GM23338 (cell line): ENCODE measurements around the gene EEF1G. TPM values are rescaled to one million over a fixed set of nuclear protein-coding genes. Genes with fewer than 3 reads are reported as not detected.

Experiments
- ATAC-seq: fragments of 200-7000 bp; cut with Tn5 transposase; 3 replicates; pipeline ENCODE4 v1.9.1; 2020
- DNase-seq: peaks from one replicate; pipeline ENCODE4 v3.0.0-alpha.2; 2015; ENCODE audit warnings: low spot score
- H2AFZ ChIP-seq: fragments of 200-600 bp; sonication (generic); 2 replicates; pipeline ENCODE4 v1.8.0; 2016; ENCODE audit warnings: antibody characterized with exemption, mild to moderate bottlenecking, moderate library complexity
- H3F3A ChIP-seq: fragments of 200-600 bp; sonication (generic); replicated peaks from 2 replicates; pipeline ENCODE4 v1.8.0; 2017; ENCODE audit warnings: antibody characterized with exemption, mixed run types, low read depth
- H3K27ac ChIP-seq: fragments of 200-600 bp; sonication (generic); 2 replicates; pipeline ENCODE4 v1.6.1; 2016; ENCODE audit warnings: low read depth
- H3K27me3 ChIP-seq: fragments of 200-600 bp; sonication (generic); 2 replicates; pipeline ENCODE4 v1.8.0; 2016; ENCODE audit warnings: mild to moderate bottlenecking, mixed run types, moderate library complexity; ENCODE audit not compliant: insufficient read depth
- H3K36me3 ChIP-seq: fragments of 200-600 bp; sonication (generic); 2 replicates; pipeline ENCODE4 v1.8.0; 2016; ENCODE audit warnings: mild to moderate bottlenecking; ENCODE audit not compliant: insufficient read depth
- H3K4me1 ChIP-seq: fragments of 200-600 bp; sonication (generic); 2 replicates; pipeline ENCODE4 v1.8.0; 2016; ENCODE audit warnings: mild to moderate bottlenecking, moderate library complexity; ENCODE audit not compliant: insufficient read depth
- H3K4me2 ChIP-seq: fragments of 200-600 bp; sonication (generic); 2 replicates; pipeline ENCODE4 v1.7.1; 2017; ENCODE audit warnings: mixed run types
- H3K4me3 ChIP-seq: fragments of 200-600 bp; sonication (generic); 2 replicates; pipeline ENCODE4 v1.6.1; 2016; ENCODE audit warnings: mixed run types
- H3K79me2 ChIP-seq: fragments of 200-600 bp; sonication (generic); replicated peaks from 2 replicates; pipeline ENCODE4 v1.8.0; 2017; ENCODE audit warnings: mild to moderate bottlenecking; ENCODE audit not compliant: insufficient read depth
- H3K9me2 ChIP-seq: fragments of 200-600 bp; sonication (generic); 2 replicates; pipeline ENCODE4 v1.8.0; 2017; ENCODE audit not compliant: insufficient read depth
- H4K20me1 ChIP-seq: fragments of 200-600 bp; sonication (generic); replicated peaks from 2 replicates; pipeline ENCODE4 v1.8.0; 2017; ENCODE audit warnings: mild to moderate bottlenecking; ENCODE audit not compliant: insufficient read depth
- H3K27ac Mint-ChIP-seq: 2 replicates; pipeline ENCODE4 v1.8.0; 2020; ENCODE audit warnings: inconsistent platforms, mild to moderate bottlenecking, moderate library complexity, mixed read lengths
- H3K27me3 Mint-ChIP-seq: 3 replicates; pipeline ENCODE4 v1.8.0; 2022; ENCODE audit warnings: low read depth, mild to moderate bottlenecking, moderate library complexity, mixed read lengths, inconsistent platforms; ENCODE audit not compliant: insufficient read depth, poor library complexity
- H3K36me3 Mint-ChIP-seq: 3 replicates; pipeline ENCODE4 v1.8.0; 2021; ENCODE audit warnings: low read depth, mild to moderate bottlenecking, inconsistent platforms, moderate library complexity, mixed read lengths
- H3K4me1 Mint-ChIP-seq: 3 replicates; pipeline ENCODE4 v1.8.0; 2020; ENCODE audit warnings: mild to moderate bottlenecking, inconsistent platforms, mixed read lengths
- H3K4me3 Mint-ChIP-seq: 3 replicates; pipeline ENCODE4 v1.8.0; 2021; ENCODE audit warnings: moderate library complexity, mild to moderate bottlenecking, inconsistent platforms, mixed read lengths
- H3K9me3 Mint-ChIP-seq: 3 replicates; pipeline ENCODE4 v1.8.0; 2020; ENCODE audit warnings: moderate library complexity, mild to moderate bottlenecking, inconsistent platforms, mixed read lengths
- EZH2 ChIP-seq: fragments of 200-600 bp; sonication (generic); IDR thresholded peaks from one replicate; pipeline ENCODE4 v1.8.0; 2017; ENCODE audit warnings: antibody characterized with exemption, mild to moderate bottlenecking, low read depth; ENCODE audit not compliant: unreplicated experiment
- NANOG ChIP-seq: IDR thresholded peaks from 2 replicates; pipeline ENCODE4 v1.6.1; 2016; ENCODE audit warnings: antibody characterized with exemption, borderline replicate concordance
- POLR2AphosphoS5 ChIP-seq: IDR thresholded peaks from 2 replicates; pipeline ENCODE4 v1.6.1; 2016; ENCODE audit warnings: antibody characterized with exemption, low read depth
- polyA plus RNA-seq: library from polyadenylated mRNA; unstranded; fragments of >200 nt; fragmentation: Nextera tagmentation; extraction: Ambion mirVana; gene quantifications from 2 replicates; pipeline ENCODE4 v1.2.1, GENCODE V29; 2016
- total RNA-seq: library from RNA; depleted of rRNA; stranded (reverse); fragments of >200 nt; shearing (Covaris generic); gene quantifications from 2 replicates; pipeline ENCODE4 v1.2.3, GENCODE V29; 2014
- TF ChIP-seq, protein P1 (sequence below): fragments of 250-450 bp; sonication (Bioruptor Pico); IDR thresholded peaks from 2 replicates; pipeline ENCODE4 v1.5.0; 2020; ENCODE audit warnings: mild to moderate bottlenecking, moderate library complexity
- TF ChIP-seq, protein P2 (sequence below): IDR thresholded peaks from one replicate; pipeline ENCODE4 v1.6.1; 2018; ENCODE audit warnings: antibody characterized with exemption; ENCODE audit not compliant: unreplicated experiment
- TF ChIP-seq, protein P3 (sequence below): IDR thresholded peaks from 2 replicates; pipeline ENCODE4 v1.6.1; 2016; ENCODE audit warnings: antibody characterized with exemption

Gene EEF1G
- total and polyA plus RNA-seq, 2 experiments from 2014 or later: 696 to 1,316 TPM

- no peak overlapping the region for H3K4me3 ChIP-seq
- no peak for TF ChIP-seq NANOG
- TF ChIP-seq, protein P1, sequence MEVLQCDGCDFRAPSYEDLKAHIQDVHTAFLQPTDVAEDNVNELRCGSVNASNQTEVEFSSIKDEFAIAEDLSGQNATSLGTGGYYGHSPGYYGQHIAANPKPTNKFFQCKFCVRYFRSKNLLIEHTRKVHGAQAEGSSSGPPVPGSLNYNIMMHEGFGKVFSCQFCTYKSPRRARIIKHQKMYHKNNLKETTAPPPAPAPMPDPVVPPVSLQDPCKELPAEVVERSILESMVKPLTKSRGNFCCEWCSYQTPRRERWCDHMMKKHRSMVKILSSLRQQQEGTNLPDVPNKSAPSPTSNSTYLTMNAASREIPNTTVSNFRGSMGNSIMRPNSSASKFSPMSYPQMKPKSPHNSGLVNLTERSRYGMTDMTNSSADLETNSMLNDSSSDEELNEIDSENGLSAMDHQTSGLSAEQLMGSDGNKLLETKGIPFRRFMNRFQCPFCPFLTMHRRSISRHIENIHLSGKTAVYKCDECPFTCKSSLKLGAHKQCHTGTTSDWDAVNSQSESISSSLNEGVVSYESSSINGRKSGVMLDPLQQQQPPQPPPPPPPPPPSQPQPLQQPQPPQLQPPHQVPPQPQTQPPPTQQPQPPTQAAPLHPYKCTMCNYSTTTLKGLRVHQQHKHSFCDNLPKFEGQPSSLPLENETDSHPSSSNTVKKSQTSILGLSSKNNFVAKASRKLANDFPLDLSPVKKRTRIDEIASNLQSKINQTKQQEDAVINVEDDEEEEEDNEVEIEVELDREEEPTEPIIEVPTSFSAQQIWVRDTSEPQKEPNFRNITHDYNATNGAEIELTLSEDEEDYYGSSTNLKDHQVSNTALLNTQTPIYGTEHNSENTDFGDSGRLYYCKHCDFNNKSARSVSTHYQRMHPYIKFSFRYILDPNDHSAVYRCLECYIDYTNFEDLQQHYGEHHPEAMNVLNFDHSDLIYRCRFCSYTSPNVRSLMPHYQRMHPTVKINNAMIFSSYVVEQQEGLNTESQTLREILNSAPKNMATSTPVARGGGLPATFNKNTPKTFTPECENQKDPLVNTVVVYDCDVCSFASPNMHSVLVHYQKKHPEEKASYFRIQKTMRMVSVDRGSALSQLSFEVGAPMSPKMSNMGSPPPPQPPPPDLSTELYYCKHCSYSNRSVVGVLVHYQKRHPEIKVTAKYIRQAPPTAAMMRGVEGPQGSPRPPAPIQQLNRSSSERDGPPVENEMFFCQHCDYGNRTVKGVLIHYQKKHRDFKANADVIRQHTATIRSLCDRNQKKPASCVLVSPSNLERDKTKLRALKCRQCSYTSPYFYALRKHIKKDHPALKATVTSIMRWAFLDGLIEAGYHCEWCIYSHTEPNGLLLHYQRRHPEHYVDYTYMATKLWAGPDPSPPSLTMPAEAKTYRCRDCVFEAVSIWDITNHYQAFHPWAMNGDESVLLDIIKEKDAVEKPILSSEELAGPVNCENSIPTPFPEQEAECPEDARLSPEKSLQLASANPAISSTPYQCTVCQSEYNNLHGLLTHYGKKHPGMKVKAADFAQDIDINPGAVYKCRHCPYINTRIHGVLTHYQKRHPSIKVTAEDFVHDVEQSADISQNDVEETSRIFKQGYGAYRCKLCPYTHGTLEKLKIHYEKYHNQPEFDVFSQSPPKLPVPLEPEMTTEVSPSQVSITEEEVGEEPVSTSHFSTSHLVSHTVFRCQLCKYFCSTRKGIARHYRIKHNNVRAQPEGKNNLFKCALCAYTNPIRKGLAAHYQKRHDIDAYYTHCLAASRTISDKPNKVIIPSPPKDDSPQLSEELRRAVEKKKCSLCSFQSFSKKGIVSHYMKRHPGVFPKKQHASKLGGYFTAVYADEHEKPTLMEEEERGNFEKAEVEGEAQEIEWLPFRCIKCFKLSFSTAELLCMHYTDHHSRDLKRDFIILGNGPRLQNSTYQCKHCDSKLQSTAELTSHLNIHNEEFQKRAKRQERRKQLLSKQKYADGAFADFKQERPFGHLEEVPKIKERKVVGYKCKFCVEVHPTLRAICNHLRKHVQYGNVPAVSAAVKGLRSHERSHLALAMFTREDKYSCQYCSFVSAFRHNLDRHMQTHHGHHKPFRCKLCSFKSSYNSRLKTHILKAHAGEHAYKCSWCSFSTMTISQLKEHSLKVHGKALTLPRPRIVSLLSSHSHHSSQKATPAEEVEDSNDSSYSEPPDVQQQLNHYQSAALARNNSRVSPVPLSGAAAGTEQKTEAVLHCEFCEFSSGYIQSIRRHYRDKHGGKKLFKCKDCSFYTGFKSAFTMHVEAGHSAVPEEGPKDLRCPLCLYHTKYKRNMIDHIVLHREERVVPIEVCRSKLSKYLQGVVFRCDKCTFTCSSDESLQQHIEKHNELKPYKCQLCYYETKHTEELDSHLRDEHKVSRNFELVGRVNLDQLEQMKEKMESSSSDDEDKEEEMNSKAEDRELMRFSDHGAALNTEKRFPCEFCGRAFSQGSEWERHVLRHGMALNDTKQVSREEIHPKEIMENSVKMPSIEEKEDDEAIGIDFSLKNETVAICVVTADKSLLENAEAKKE: no peak
- TF ChIP-seq, protein P2, sequence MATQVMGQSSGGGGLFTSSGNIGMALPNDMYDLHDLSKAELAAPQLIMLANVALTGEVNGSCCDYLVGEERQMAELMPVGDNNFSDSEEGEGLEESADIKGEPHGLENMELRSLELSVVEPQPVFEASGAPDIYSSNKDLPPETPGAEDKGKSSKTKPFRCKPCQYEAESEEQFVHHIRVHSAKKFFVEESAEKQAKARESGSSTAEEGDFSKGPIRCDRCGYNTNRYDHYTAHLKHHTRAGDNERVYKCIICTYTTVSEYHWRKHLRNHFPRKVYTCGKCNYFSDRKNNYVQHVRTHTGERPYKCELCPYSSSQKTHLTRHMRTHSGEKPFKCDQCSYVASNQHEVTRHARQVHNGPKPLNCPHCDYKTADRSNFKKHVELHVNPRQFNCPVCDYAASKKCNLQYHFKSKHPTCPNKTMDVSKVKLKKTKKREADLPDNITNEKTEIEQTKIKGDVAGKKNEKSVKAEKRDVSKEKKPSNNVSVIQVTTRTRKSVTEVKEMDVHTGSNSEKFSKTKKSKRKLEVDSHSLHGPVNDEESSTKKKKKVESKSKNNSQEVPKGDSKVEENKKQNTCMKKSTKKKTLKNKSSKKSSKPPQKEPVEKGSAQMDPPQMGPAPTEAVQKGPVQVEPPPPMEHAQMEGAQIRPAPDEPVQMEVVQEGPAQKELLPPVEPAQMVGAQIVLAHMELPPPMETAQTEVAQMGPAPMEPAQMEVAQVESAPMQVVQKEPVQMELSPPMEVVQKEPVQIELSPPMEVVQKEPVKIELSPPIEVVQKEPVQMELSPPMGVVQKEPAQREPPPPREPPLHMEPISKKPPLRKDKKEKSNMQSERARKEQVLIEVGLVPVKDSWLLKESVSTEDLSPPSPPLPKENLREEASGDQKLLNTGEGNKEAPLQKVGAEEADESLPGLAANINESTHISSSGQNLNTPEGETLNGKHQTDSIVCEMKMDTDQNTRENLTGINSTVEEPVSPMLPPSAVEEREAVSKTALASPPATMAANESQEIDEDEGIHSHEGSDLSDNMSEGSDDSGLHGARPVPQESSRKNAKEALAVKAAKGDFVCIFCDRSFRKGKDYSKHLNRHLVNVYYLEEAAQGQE: no peak
- no peak for TF ChIP-seq EZH2
- no peak for TF ChIP-seq POLR2AphosphoS5
- TF ChIP-seq, protein P3, sequence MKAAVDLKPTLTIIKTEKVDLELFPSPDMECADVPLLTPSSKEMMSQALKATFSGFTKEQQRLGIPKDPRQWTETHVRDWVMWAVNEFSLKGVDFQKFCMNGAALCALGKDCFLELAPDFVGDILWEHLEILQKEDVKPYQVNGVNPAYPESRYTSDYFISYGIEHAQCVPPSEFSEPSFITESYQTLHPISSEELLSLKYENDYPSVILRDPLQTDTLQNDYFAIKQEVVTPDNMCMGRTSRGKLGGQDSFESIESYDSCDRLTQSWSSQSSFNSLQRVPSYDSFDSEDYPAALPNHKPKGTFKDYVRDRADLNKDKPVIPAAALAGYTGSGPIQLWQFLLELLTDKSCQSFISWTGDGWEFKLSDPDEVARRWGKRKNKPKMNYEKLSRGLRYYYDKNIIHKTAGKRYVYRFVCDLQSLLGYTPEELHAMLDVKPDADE: no peak
- no peaks in the 10 kb centered on the region for H3K9me2 ChIP-seq
- H2AFZ ChIP-seq: no peak overlapping the region
- H3K27ac ChIP-seq: no peak overlapping the region
- Mint-ChIP-seq H3K36me3 (peaks cover 4% of the 10 kb centered on the region; the same call in 2 of the 3 replicates), H3K27ac (no peak overlapping the region), H3K4me3 (no peak overlapping the region; the same call in 2 of the 3 replicates), H3K4me1 (peaks cover 40% of the 10 kb centered on the region), H3K9me3 (no peaks in the 10 kb centered on the region; the same call in 2 of the 3 replicates), H3K27me3 (peaks cover 24% of the 10 kb centered on the region)
- H3K4me2 ChIP-seq: no peak overlapping the region
- 0 out of 2 replicates have a peak, but pooled peaks cover 3% of the 10 kb centered on the region for H3F3A ChIP-seq
- H3K4me1 ChIP-seq: peaks cover 19% of the 10 kb centered on the region; the same call in 1 of the 2 replicates
- DNase-seq: no peak
- no peaks in the 10 kb centered on the region for H4K20me1 ChIP-seq
- peaks cover 25% of the 10 kb centered on the region for H3K27me3 ChIP-seq
- no peak for ATAC-seq
- no peaks in the 10 kb centered on the region for H3K79me2 ChIP-seq
- H3K36me3 ChIP-seq: no peaks in the 10 kb centered on the region
Observed at GRCh38 chr11:62538470-62539237, 35.0 kb downstream of the EEF1G start.
